ENCODE measurements around the gene SLC4A4.

SLC4A4 gene

GRCh38 chr4:71520308-71520707 lies 181.5 kb downstream of the SLC4A4 start:
- POLR2A ChIA-PET, result no interaction called here
- no peak for DNase-seq (ENCODE audit: extremely low spot score)
- CTCF ChIA-PET, result no interaction called here
- no peak for TF ChIP-seq ZNF384 (IDR thresholded peaks at IDR 0.05)
- TF ChIP-seq NFRKB (IDR thresholded peaks at IDR 0.05), result no peak
- TF ChIP-seq LEF1 (IDR thresholded peaks at IDR 0.05; ENCODE audit: borderline replicate concordance), result no peak
- TF ChIP-seq L3MBTL2 (conservative IDR thresholded peaks at IDR 0.05), result no peak
- no peak for TF ChIP-seq SP1 (IDR thresholded peaks at IDR 0.05)
- TF ChIP-seq CTBP1 (IDR thresholded peaks at IDR 0.05; ENCODE audit: borderline replicate concordance), result no peak
- no peak for TF ChIP-seq FOXM1 (IDR thresholded peaks at IDR 0.05; ENCODE audit: borderline replicate concordance)
- TF ChIP-seq ARNT (IDR thresholded peaks at IDR 0.05), result no peak
- TF ChIP-seq BHLHE40 (IDR thresholded peaks at IDR 0.05; ENCODE audit: borderline replicate concordance), result no peak
- TF ChIP-seq FOXK2 (IDR thresholded peaks at IDR 0.05), result no peak
- TF ChIP-seq TARDBP (IDR thresholded peaks at IDR 0.05), result no peak
- TF ChIP-seq, protein P1, sequence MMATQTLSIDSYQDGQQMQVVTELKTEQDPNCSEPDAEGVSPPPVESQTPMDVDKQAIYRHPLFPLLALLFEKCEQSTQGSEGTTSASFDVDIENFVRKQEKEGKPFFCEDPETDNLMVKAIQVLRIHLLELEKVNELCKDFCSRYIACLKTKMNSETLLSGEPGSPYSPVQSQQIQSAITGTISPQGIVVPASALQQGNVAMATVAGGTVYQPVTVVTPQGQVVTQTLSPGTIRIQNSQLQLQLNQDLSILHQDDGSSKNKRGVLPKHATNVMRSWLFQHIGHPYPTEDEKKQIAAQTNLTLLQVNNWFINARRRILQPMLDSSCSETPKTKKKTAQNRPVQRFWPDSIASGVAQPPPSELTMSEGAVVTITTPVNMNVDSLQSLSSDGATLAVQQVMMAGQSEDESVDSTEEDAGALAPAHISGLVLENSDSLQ (IDR thresholded peaks at IDR 0.05), result no peak
- no peak for TF ChIP-seq FOXA1 (IDR thresholded peaks at IDR 0.05)
- TF ChIP-seq ELF4 (IDR thresholded peaks at IDR 0.05), result no peak
- TF ChIP-seq SUZ12 (IDR thresholded peaks at IDR 0.05), result no peak

DNA sequence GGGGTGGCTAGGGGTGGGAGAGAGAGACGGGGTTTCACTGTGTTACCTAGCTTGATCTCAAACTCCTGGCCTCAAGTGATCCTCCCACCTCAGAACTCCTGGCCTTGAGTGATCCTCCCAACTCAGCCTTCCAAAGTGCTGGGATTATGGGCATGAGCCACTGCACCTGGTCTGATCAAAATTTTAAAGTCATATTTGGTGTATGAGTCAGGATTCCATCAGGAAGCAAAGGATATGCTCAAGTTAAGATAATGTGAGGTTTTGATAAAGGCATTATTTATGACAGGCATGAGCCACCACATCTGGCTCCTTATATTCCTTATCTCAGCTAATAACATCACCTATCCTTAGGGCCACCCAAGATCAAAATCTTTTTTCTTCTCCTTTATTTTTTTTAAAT lies 182.0 kb downstream of the SLC4A4 start:
- ChIA-PET POLR2A (no interaction called here), CTCF (no interaction called here)
- no peak for DNase-seq (ENCODE audit: extremely low spot score)
- no peak for TF ChIP-seq FOXK2 (IDR thresholded peaks at IDR 0.05)
- no peak for TF ChIP-seq TARDBP (IDR thresholded peaks at IDR 0.05)
- no peak for TF ChIP-seq BHLHE40 (IDR thresholded peaks at IDR 0.05; ENCODE audit: borderline replicate concordance)
- no peak for TF ChIP-seq FOXM1 (IDR thresholded peaks at IDR 0.05; ENCODE audit: borderline replicate concordance)
- no peak for TF ChIP-seq NFRKB (IDR thresholded peaks at IDR 0.05)
- TF ChIP-seq LEF1 (IDR thresholded peaks at IDR 0.05; ENCODE audit: borderline replicate concordance), result no peak

- CTCF ChIA-PET, result no interaction called here
- POLR2A ChIA-PET, result no interaction called here
Measured at GRCh38 chr4:71524756-71525155, 185.9 kb downstream of the SLC4A4 start.

GRCh38 chr4:71526637-71527406 lies 188.0 kb downstream of the SLC4A4 start:
- CTCF ChIA-PET, result no interaction called here
- no peak for DNase-seq (ENCODE audit: extremely low spot score)
- TF ChIP-seq FOXM1 (IDR thresholded peaks at IDR 0.05; ENCODE audit: borderline replicate concordance) (no peak), L3MBTL2 (conservative IDR thresholded peaks at IDR 0.05) (no peak), FOXA1 (IDR thresholded peaks at IDR 0.05) (no peak), LEF1 (IDR thresholded peaks at IDR 0.05; ENCODE audit: borderline replicate concordance) (no peak), CTBP1 (IDR thresholded peaks at IDR 0.05; ENCODE audit: borderline replicate concordance) (no peak), NFRKB (IDR thresholded peaks at IDR 0.05) (no peak), SP1 (IDR thresholded peaks at IDR 0.05) (no peak)
- TF ChIP-seq, protein P1 (IDR thresholded peaks at IDR 0.05), result no peak
- POLR2A ChIA-PET, result no interaction called here

More at GRCh38 chr4:71524756-71525155, 185.9 kb downstream of the SLC4A4 start:
- DNase-seq (ENCODE audit: extremely low spot score), result no peak
- TF ChIP-seq BHLHE40 (IDR thresholded peaks at IDR 0.05; ENCODE audit: borderline replicate concordance) (no peak), FOXM1 (IDR thresholded peaks at IDR 0.05; ENCODE audit: borderline replicate concordance) (no peak), FOXK2 (IDR thresholded peaks at IDR 0.05) (no peak), SUZ12 (IDR thresholded peaks at IDR 0.05) (no peak), NFRKB (IDR thresholded peaks at IDR 0.05) (no peak), CTBP1 (IDR thresholded peaks at IDR 0.05; ENCODE audit: borderline replicate concordance) (no peak), HDGF (IDR thresholded peaks at IDR 0.05; ENCODE audit: borderline replicate concordance) (no peak), LEF1 (IDR thresholded peaks at IDR 0.05; ENCODE audit: borderline replicate concordance) (no peak), L3MBTL2 (conservative IDR thresholded peaks at IDR 0.05) (no peak), ZNF384 (IDR thresholded peaks at IDR 0.05) (no peak), ELF4 (IDR thresholded peaks at IDR 0.05) (no peak), ARNT (IDR thresholded peaks at IDR 0.05) (no peak), FOXA1 (IDR thresholded peaks at IDR 0.05) (no peak)

- ChIA-PET POLR2A (no interaction called here), CTCF (interaction anchor here (0.7 kb wide), 1 partner anchor 308 kb away, joined by 5 read pairs; no protein-coding TSS in a partner anchor)
- TF ChIP-seq FOXK2 (IDR thresholded peaks at IDR 0.05) (no peak), NFRKB (IDR thresholded peaks at IDR 0.05) (no peak), ARNT (IDR thresholded peaks at IDR 0.05) (no peak), LEF1 (IDR thresholded peaks at IDR 0.05; ENCODE audit: borderline replicate concordance) (no peak)
- no peak for DNase-seq (ENCODE audit: extremely low spot score)
Measured at GRCh38 chr4:71532407-71532806, 193.6 kb downstream of the SLC4A4 start.

GRCh38 chr4:71533121-71533520 lies 194.3 kb downstream of the SLC4A4 start:
- TF ChIP-seq CTBP1 (IDR thresholded peaks at IDR 0.05; ENCODE audit: borderline replicate concordance) (no peak), ZNF384 (IDR thresholded peaks at IDR 0.05) (no peak), ELF4 (IDR thresholded peaks at IDR 0.05) (no peak), SP1 (IDR thresholded peaks at IDR 0.05) (no peak), FOXK2 (IDR thresholded peaks at IDR 0.05) (no peak), LEF1 (IDR thresholded peaks at IDR 0.05; ENCODE audit: borderline replicate concordance) (no peak), BHLHE40 (IDR thresholded peaks at IDR 0.05; ENCODE audit: borderline replicate concordance) (no peak), FOXA1 (IDR thresholded peaks at IDR 0.05) (no peak), FOXM1 (IDR thresholded peaks at IDR 0.05; ENCODE audit: borderline replicate concordance) (no peak), NFRKB (IDR thresholded peaks at IDR 0.05) (no peak), L3MBTL2 (conservative IDR thresholded peaks at IDR 0.05) (no peak), ARNT (IDR thresholded peaks at IDR 0.05) (no peak), TARDBP (IDR thresholded peaks at IDR 0.05) (no peak), SUZ12 (IDR thresholded peaks at IDR 0.05) (no peak), HDGF (IDR thresholded peaks at IDR 0.05; ENCODE audit: borderline replicate concordance) (no peak)
- TF ChIP-seq, protein P1 (IDR thresholded peaks at IDR 0.05), result no peak
- POLR2A ChIA-PET, result no interaction called here
- DNase-seq (ENCODE audit: extremely low spot score), result no peak
- CTCF ChIA-PET, result no interaction called here

Measured in HEK293T (cell line).